Nephron (organoid): ENCODE measurements around the gene SCNM1.
"Not testable (repeated sequence)": the region's sequence is repeated elsewhere in the genome, so short reads cannot be mapped to it uniquely, and the experiment has no call there.

Experiments used
- H3K27ac Mint-ChIP-seq, 3 experiments: 2 replicates each; pipeline ENCODE4 v1.8.0; 2020; ENCODE audit warnings: mixed read lengths in 3 of 3, mild to moderate bottlenecking in 2 of 3, moderate library complexity in 1 of 3
- H3K27me3 Mint-ChIP-seq: 2 replicates; pipeline ENCODE4 v1.8.0; 2021; ENCODE audit warnings: low read depth, mild to moderate bottlenecking, moderate library complexity, mixed read lengths
- H3K36me3 Mint-ChIP-seq: 2 replicates; pipeline ENCODE4 v1.8.0; 2020; ENCODE audit warnings: low read depth, mixed read lengths
- H3K4me1 Mint-ChIP-seq: 2 replicates; pipeline ENCODE4 v1.8.0; 2020; ENCODE audit warnings: mixed read lengths
- H3K4me3 Mint-ChIP-seq, 3 experiments: 2 replicates each; pipeline ENCODE4 v1.8.0; 2020; ENCODE audit warnings: mild to moderate bottlenecking in 3 of 3, mixed read lengths in 3 of 3, moderate library complexity in 2 of 3
- H3K9me3 Mint-ChIP-seq: 2 replicates; pipeline ENCODE4 v1.8.0; 2020; ENCODE audit warnings: mixed read lengths
- CTCF ChIP-seq, 3 experiments: fragments of 200-600 bp; sonication (generic); IDR thresholded peaks; one replicate each; pipeline ENCODE4 v1.5.0; 2021; ENCODE audit warnings: antibody characterized with exemption in 3 of 3; ENCODE audit not compliant: unreplicated experiment in 3 of 3

Gene SCNM1

GRCh38 chr1:151199873-151200581, 34.1 kb downstream of the SCNM1 start:
- peaks cover 3% of the 10 kb centered on the region for H3K27me3 Mint-ChIP-seq
- peak overlapping the region; percentile 98 to 99 (median 98) for H3K4me3 Mint-ChIP-seq
- peaks cover 40% of the 10 kb centered on the region for H3K4me1 Mint-ChIP-seq
- TF ChIP-seq CTCF (IDR thresholded peaks at IDR 0.05; ENCODE audit: unreplicated experiment in 3 of 3), result no peak
- H3K36me3 Mint-ChIP-seq, result peaks cover 17% of the 10 kb centered on the region
- peak overlapping the region; percentile 97 to 100 (median 99) for H3K27ac Mint-ChIP-seq
- no peaks in the 10 kb centered on the region for H3K9me3 Mint-ChIP-seq

DNA sequence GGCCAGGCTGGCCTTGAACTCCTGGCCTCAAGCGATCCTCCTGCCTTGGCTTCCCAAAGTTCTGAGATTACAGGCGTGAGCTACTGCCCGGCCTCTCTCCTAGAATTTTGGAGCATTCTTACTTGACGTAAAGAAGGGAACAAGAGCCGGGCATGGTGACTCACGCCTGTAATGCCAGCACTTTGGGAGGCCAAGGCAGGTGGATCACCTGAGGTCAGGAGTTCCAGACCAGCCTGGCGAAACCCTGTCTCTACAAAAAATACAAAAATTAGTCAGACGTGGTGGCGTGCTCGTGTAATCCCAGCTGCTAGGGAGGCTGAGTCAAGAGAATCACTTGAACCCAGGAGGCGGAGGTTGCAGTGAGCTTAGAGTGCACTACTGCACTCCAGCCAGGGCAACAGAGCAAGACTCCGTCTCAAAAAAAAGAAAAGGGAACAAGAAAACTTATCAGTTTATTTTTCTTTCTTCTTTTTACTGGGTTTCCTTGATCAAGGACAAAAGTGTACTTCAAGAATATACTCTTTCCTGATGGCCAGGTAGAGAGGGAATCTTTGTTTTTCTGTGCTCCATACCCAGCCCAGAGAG, 39.5 kb downstream of the SCNM1 start:
- H3K4me1 Mint-ChIP-seq, H3K4me3 Mint-ChIP-seq, H3K27ac Mint-ChIP-seq, H3K9me3 Mint-ChIP-seq, H3K27me3 Mint-ChIP-seq: not testable (repeated sequence)
- H3K36me3 Mint-ChIP-seq, result peaks cover 52% of the 10 kb centered on the region

DNA sequence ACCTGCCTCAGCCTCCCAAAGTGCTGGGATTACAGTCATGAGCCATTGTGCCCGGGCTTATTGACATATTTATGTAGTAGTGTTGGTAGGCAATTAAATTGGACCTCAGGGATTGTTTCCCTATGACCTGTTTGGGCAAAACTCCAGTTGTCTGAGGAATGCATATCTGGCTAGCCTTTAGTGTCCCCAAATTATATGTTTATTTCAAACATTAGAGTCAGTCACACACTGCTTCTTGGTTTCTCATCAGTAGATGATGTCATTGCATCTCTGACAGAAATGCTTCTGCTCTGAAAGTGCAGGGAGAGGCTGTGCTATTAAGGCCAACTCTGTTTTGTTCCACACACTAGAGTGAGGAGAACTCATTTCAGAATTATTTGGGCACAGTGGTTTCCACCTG, 44.9 kb downstream of the SCNM1 start:
- no peaks in the 10 kb centered on the region for H3K9me3 Mint-ChIP-seq
- H3K36me3 Mint-ChIP-seq, result peaks cover 60% of the 10 kb centered on the region
- H3K4me1 Mint-ChIP-seq, result no peaks in the 10 kb centered on the region
- no peak for TF ChIP-seq CTCF (IDR thresholded peaks at IDR 0.05; ENCODE audit: unreplicated experiment in 3 of 3)
- no peak overlapping the region for H3K27ac Mint-ChIP-seq
- no peak overlapping the region for H3K4me3 Mint-ChIP-seq
- H3K27me3 Mint-ChIP-seq, result no peaks in the 10 kb centered on the region

- H3K36me3 Mint-ChIP-seq, result peaks cover 54% of the 10 kb centered on the region
- H3K27ac Mint-ChIP-seq, result peak overlapping the region in 2 of 3 experiments; percentile 24 to 74
- TF ChIP-seq CTCF (IDR thresholded peaks at IDR 0.05; ENCODE audit: unreplicated experiment in 3 of 3), result no peak
- H3K27me3 Mint-ChIP-seq, result no peaks in the 10 kb centered on the region
- H3K4me3 Mint-ChIP-seq, result no peak overlapping the region
- H3K4me1 Mint-ChIP-seq, result no peaks in the 10 kb centered on the region
- H3K9me3 Mint-ChIP-seq, result no peaks in the 10 kb centered on the region
Measured at GRCh38 chr1:151211972-151212705, 46.2 kb downstream of the SCNM1 start.

DNA sequence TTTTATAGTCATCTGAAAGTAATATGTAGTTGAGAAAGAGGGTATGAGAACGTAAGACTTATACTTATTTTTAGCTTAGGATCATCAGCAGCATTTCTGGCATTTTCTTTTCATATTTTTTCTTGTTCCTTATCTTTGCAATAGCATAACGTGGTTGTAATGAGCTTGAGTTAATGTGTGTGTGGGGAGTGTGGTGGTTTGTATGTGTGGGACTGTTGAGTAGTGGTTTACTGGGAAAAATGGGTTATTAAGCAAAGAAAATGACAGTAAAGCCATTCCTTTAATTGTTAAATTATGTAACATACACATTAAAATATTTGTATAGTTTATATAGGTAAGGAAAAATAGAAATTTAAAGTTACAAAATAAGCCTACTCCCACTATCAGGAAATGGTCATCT, 47.6 kb downstream of the SCNM1 start:
- Mint-ChIP-seq H3K27ac (peak overlapping the region in 1 of 3 experiments; percentile 1), H3K27me3 (no peaks in the 10 kb centered on the region), H3K9me3 (no peaks in the 10 kb centered on the region), H3K4me3 (no peak overlapping the region), H3K4me1 (no peaks in the 10 kb centered on the region), H3K36me3 (peaks cover 45% of the 10 kb centered on the region)
- TF ChIP-seq CTCF (IDR thresholded peaks at IDR 0.05; ENCODE audit: unreplicated experiment in 3 of 3), result no peak
